ENCODE results near the gene HMG20A.

Gene HMG20A

GRCh38 chr15:77503240-77503639 lies 82.6 kb downstream of the HMG20A start:
- DNase-seq = no peak

- DNase-seq = no peak
Measured at GRCh38 chr15:77503764-77504163, 83.1 kb downstream of the HMG20A start.

- DNase-seq = no peak
Measured at GRCh38 chr15:77504306-77504705, 83.6 kb downstream of the HMG20A start.

- no peak for DNase-seq
Measured at GRCh38 chr15:77504871-77505270, 84.2 kb downstream of the HMG20A start.

GRCh38 chr15:77505556-77505955 lies 84.9 kb downstream of the HMG20A start:
- no peak for DNase-seq

- no peak for DNase-seq
Measured at GRCh38 chr15:77506311-77507142, 85.8 kb downstream of the HMG20A start.

- peak; percentile 56 for DNase-seq
Measured at GRCh38 chr15:77507143-77507897, 86.6 kb downstream of the HMG20A start.

- peak; percentile 44 for DNase-seq
Measured at GRCh38 chr15:77507911-77508310, 87.2 kb downstream of the HMG20A start.

- DNase-seq = peak; percentile 80
Measured at GRCh38 chr15:77508541-77509243, 88.0 kb downstream of the HMG20A start.

GRCh38 chr15:77510066-77511057 lies 89.7 kb downstream of the HMG20A start:
- DNase-seq = no peak

- no peak for DNase-seq
Measured at GRCh38 chr15:77511869-77512268, 91.2 kb downstream of the HMG20A start.

GRCh38 chr15:77513226-77513625 lies 92.5 kb downstream of the HMG20A start:
- DNase-seq = no peak

- no peak for DNase-seq
Measured at GRCh38 chr15:77514641-77515402, 94.1 kb downstream of the HMG20A start.

- no peak for DNase-seq
Measured at GRCh38 chr15:77515613-77516012, 94.9 kb downstream of the HMG20A start.

GRCh38 chr15:77516076-77516475 lies 95.4 kb downstream of the HMG20A start:
- no peak for DNase-seq

GRCh38 chr15:77516786-77517185 lies 96.1 kb downstream of the HMG20A start:
- DNase-seq = no peak

- DNase-seq = no peak
Measured at GRCh38 chr15:77517579-77517978, 96.9 kb downstream of the HMG20A start.

- DNase-seq = no peak
Measured at GRCh38 chr15:77518458-77518857, 97.8 kb downstream of the HMG20A start.

GRCh38 chr15:77519540-77519939 lies 98.9 kb downstream of the HMG20A start:
- DNase-seq = no peak

GRCh38 chr15:77521206-77521605 lies 100.5 kb downstream of the HMG20A start:
- DNase-seq = no peak

GRCh38 chr15:77525400-77525811 lies 104.7 kb downstream of the HMG20A start:
- no peak for DNase-seq

Measured in suppressor macrophage treated with lipopolysaccharide for 4 hours (primary cell).